IMR-90 (cell line): ENCODE data around the gene HAO2.

Source experiments
- MAZ ChIP-seq: IDR thresholded peaks from 2 replicates; pipeline ENCODE4 v1.6.1; 2012; ENCODE audit warnings: low read depth, mild to moderate bottlenecking, low read length, improper control_type of control experiment, moderate library complexity, borderline replicate concordance
- POLR2A ChIP-seq: IDR thresholded peaks from 2 replicates; pipeline ENCODE4 v1.6.1; 2012; ENCODE audit warnings: mild to moderate bottlenecking, low read depth, low read length

DNA sequence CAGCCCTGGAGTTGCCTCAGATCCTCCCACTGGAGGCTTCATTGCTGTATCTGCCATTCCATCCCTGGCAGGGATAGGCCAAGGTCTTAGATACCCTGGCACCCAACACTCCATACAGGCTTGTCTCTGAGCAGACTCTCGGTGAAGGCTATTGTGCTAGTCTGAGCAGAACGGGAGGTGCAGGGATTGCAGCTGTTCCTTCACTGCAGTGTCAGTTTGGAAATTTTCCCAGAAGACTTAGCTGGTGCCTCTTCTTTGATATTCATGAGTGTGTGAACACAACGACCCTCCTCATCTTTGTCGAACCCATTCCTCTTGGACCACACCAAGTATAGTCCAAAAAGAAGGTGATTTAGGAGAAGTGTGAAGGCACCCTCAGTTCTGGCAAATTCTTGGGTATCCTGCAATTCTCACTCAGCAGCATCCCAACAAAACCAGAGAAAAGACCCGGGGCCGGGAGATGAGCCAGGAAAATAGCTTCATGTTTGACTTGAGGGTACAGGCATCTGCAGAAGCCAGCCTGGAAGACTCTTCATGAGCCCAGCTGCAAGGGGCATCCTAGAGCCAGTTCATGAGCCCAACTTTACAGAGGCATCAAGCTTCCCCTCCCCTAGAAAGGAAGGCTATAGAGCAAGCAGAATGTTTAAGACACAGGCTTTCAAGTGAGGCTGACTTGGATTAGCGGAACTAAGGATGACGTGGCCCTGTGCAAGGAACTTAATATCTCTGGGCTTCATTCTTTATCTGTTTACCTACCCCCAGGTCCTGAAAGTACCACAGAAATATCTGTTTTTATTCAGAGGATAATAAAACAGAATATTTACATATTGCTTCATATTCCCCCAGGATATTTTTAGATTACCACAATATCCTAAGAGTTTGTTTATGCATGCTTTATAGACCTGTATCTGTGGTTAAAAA, 38.8 kb upstream of the HAO2 start:
- TF ChIP-seq MAZ = no peak
- no peak for TF ChIP-seq POLR2A
